Right atrium auricular region (tissue), 2 donors: ENCODE results near the gene C1QBP. TPM values are rescaled to one million over a fixed set of nuclear protein-coding genes. Genes with fewer than 3 reads are reported as not detected.
"Not testable (repeated sequence)": the region's sequence is repeated elsewhere in the genome, so short reads cannot be mapped to it uniquely, and the experiment has no call there.

Experiments used
- DNase-seq: peaks from one replicate; pipeline ENCODE4 v3.0.0-alpha.2; 2019; ENCODE audit warnings: low spot score
- H3K27ac ChIP-seq, 2 donors: fragments of 200-600 bp; sonication (generic); 1 replicate in 1 of 2; 2 replicates in 1 of 2; pipeline ENCODE4 v1.5.1; 2016 to 2019
- H3K27me3 ChIP-seq, 2 donors: fragments of 200-600 bp; sonication (generic); one replicate each; pipeline versions ENCODE4 v1.5.1 to v1.6.0; 2017 to 2019
- H3K36me3 ChIP-seq: fragments of 200-600 bp; sonication (generic); one replicate; pipeline ENCODE4 v1.5.1; 2016
- H3K4me1 ChIP-seq, 2 donors: fragments of 200-600 bp; sonication (generic); one replicate each; pipeline versions ENCODE4 v1.5.1 to v1.6.0; 2017 to 2019
- H3K4me3 ChIP-seq, 2 donors: fragments of 200-600 bp; sonication (generic); 1 replicate in 1 of 2; 2 replicates in 1 of 2; pipeline ENCODE4 v1.5.1; 2017 to 2019; ENCODE audit warnings: mild to moderate bottlenecking in 1 of 2, moderate library complexity in 1 of 2
- H3K9me3 ChIP-seq, 2 donors: fragments of 200-600 bp; sonication (generic); one replicate each; pipeline ENCODE4 v1.5.1; 2019
- CTCF ChIP-seq, 2 donors: fragments of 200-600 bp; sonication (generic); IDR thresholded peaks; one replicate each; pipeline ENCODE4 v1.5.1; 2019; ENCODE audit warnings: antibody characterized with exemption in 2 of 2
- total RNA-seq, 2 donors: library from RNA; depleted of rRNA; stranded (reverse); fragments of >200 nt; gene quantifications; one replicate each; pipeline ENCODE4 v1.1.0, GENCODE V29; 2016

Gene C1QBP
- total RNA-seq, 2 donors from 2014 or later = 82.8 to 126 TPM

GRCh38 chr17:5443728-5444127 is 4.8 kb upstream of the C1QBP start:
- Histone ChIP-seq H3K4me1 (peaks cover 0 to 6% of the 10 kb centered on the region in 2 donors), H3K4me3 (no peak overlapping the region), H3K27ac (no peak overlapping the region), H3K36me3 (peaks cover 40% of the 10 kb centered on the region), H3K9me3 (no peaks in the 10 kb centered on the region), H3K27me3 (no peaks in the 10 kb centered on the region)
- TF ChIP-seq CTCF (IDR thresholded peaks at IDR 0.05) = no peak
- DNase-seq = no peak

GRCh38 chr17:5439446-5439764 is 450 bp upstream of the C1QBP start:
- no peak for DNase-seq
- H3K36me3 ChIP-seq = peaks cover 30% of the 10 kb centered on the region
- TF ChIP-seq CTCF (IDR thresholded peaks at IDR 0.05) = peak in 1 of 2 donors; percentile 50
- peaks cover 0 to 17% of the 10 kb centered on the region in 2 donors for H3K4me1 ChIP-seq
- peak overlapping the region; percentile 67 to 70 for H3K27ac ChIP-seq
- H3K27me3 ChIP-seq = no peaks in the 10 kb centered on the region
- peak overlapping the region; percentile 79 to 84 for H3K4me3 ChIP-seq
- H3K9me3 ChIP-seq = no peaks in the 10 kb centered on the region

- no peaks in the 10 kb centered on the region for H3K9me3 ChIP-seq
- DNase-seq = no peak
- peaks cover 0 to 17% of the 10 kb centered on the region in 2 donors for H3K4me1 ChIP-seq
- peak overlapping the region; percentile 79 to 84 for H3K4me3 ChIP-seq
- H3K27me3 ChIP-seq = no peaks in the 10 kb centered on the region
- no peak for TF ChIP-seq CTCF (IDR thresholded peaks at IDR 0.05)
- H3K36me3 ChIP-seq = peaks cover 30% of the 10 kb centered on the region
- H3K27ac ChIP-seq = peak overlapping the region in 1 of 2 donors; percentile 70
Measured at GRCh38 chr17:5437721-5438317, 1.1 kb downstream of the C1QBP start.

GRCh38 chr17:5435781-5436315 is 3.1 kb downstream of the C1QBP start:
- peaks cover 0 to 17% of the 10 kb centered on the region in 2 donors for H3K4me1 ChIP-seq
- H3K4me3 ChIP-seq, DNase-seq, H3K27me3 ChIP-seq, H3K27ac ChIP-seq, H3K9me3 ChIP-seq: not testable (repeated sequence)
- peaks cover 43% of the 10 kb centered on the region for H3K36me3 ChIP-seq

GRCh38 chr17:5434984-5435383 is 4.0 kb downstream of the C1QBP start:
- no peak overlapping the region for H3K27ac ChIP-seq
- H3K9me3 ChIP-seq = no peaks in the 10 kb centered on the region
- DNase-seq = no peak
- no peak for TF ChIP-seq CTCF (IDR thresholded peaks at IDR 0.05)
- no peak overlapping the region for H3K4me3 ChIP-seq
- peaks cover 0 to 17% of the 10 kb centered on the region in 2 donors for H3K4me1 ChIP-seq
- H3K36me3 ChIP-seq = peaks cover 47% of the 10 kb centered on the region
- H3K27me3 ChIP-seq = no peaks in the 10 kb centered on the region

GRCh38 chr17:5431949-5432556 is 6.9 kb downstream of the C1QBP start:
- H3K4me3 ChIP-seq = no peak overlapping the region
- DNase-seq = no peak
- H3K9me3 ChIP-seq = no peaks in the 10 kb centered on the region
- peaks cover 62% of the 10 kb centered on the region for H3K36me3 ChIP-seq
- H3K4me1 ChIP-seq = no peaks in the 10 kb centered on the region
- TF ChIP-seq CTCF (IDR thresholded peaks at IDR 0.05) = no peak
- H3K27ac ChIP-seq = no peak overlapping the region
- no peaks in the 10 kb centered on the region for H3K27me3 ChIP-seq

GRCh38 chr17:5431234-5431633 is 7.7 kb downstream of the C1QBP start:
- not testable (repeated sequence) for H3K9me3 ChIP-seq, H3K4me3 ChIP-seq, H3K4me1 ChIP-seq, DNase-seq, H3K27ac ChIP-seq, H3K27me3 ChIP-seq
- peaks cover 68% of the 10 kb centered on the region for H3K36me3 ChIP-seq
